Measurements from ENCODE around the gene USP22. TPM values are rescaled to one million over a fixed set of nuclear protein-coding genes. Genes with fewer than 3 reads are reported as not detected.

The USP22 gene
- total RNA-seq, 2 experiments from 2014 or later: 194 to 217 TPM

DNA sequence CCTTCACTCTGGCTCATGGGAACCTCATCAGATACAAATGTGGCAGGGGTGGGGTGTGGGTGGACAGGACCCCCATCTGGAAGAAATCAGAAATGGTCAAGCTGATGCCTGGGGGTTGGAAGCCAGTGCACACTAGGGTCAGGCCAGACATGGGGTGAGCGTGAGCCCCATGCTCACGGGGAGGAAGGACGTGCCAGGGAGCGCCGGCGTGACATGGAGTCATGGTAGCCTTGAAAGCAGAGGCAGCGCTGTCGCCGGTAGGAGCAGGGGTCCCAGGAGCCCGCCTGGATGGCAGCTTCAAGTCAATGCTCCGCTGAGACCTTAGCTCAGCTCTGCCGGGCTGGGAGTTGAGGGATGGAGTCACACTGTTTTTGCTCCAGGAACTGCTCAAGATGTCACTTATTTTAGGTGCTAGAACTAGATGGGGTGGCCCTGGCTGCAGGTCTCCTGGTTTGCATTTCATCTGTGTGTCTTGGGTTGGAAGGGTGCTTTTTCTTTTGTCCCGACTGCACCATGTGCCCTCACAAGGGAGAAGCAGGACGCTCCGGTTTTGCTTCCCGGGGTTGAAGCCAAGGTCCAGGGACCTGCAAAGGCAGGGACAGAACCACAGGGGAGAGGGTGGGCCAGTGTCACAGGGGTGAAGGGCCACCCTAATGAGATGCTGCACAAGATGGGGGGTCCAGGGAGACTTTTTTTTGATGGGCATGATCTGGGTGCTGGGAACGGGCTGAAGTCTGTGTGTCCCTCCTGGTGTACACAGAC, 51.4 kb downstream of the USP22 start:
- Histone ChIP-seq H3K27ac (ENCODE audit: low read depth in 1 of 2, low read length in 2 of 2) (no peak overlapping the region), H3K36me3 (ENCODE audit: insufficient read depth, low read length) (no peaks in the 10 kb centered on the region), H3K4me1 (ENCODE audit: insufficient read depth, low read length) (peaks cover 6% of the 10 kb centered on the region), H3K9me3 (ENCODE audit: control insufficient read depth in 1 of 2, insufficient read depth in 1 of 2, low read length in 2 of 2) (no peaks in the 10 kb centered on the region), H3K27me3 (ENCODE audit: control insufficient read depth in 1 of 2, insufficient read depth in 2 of 2, low read length in 2 of 2) (no peaks in the 10 kb centered on the region), H3K4me3 (ENCODE audit: low read length) (no peak overlapping the region)
- ATAC-seq (ENCODE audit: poor library complexity): no peak
- ChIA-PET POLR2A (no interaction called here), CTCF (no interaction called here)
- no peak for TF ChIP-seq CTCF (IDR thresholded peaks at IDR 0.05)
- peak in 1 of 14 experiments; percentile 20 for DNase-seq
- Mint-ChIP-seq H3K4me3 (no peak overlapping the region), H3K36me3 (ENCODE audit: low read depth) (no peaks in the 10 kb centered on the region), H3K4me1 (ENCODE audit: low read depth) (no peaks in the 10 kb centered on the region), H3K9me3 (no peaks in the 10 kb centered on the region), H3K27me3 (no peaks in the 10 kb centered on the region), H3K27ac (no peak overlapping the region)
- intact Hi-C loops (cut with DNase I, micrococcal nuclease): loop anchor here in 1 of 2 experiments (5.0 kb wide), 2 partner anchors 869 to 999 kb away; no protein-coding TSS in a partner anchor

GRCh38 chr17:20989991-20990855, 52.6 kb downstream of the USP22 start:
- Mint-ChIP-seq H3K36me3 (ENCODE audit: low read depth) (no peaks in the 10 kb centered on the region), H3K27ac (no peak overlapping the region)
- intact Hi-C loops (cut with DNase I, micrococcal nuclease): loop anchor here in 1 of 2 experiments (5.0 kb wide), 2 partner anchors 868 to 998 kb away; no protein-coding TSS in a partner anchor

GRCh38 chr17:20989481-20989880, 53.3 kb downstream of the USP22 start:
- intact Hi-C loops (cut with DNase I, micrococcal nuclease): no loop called here
- H3K27ac Mint-ChIP-seq: no peak overlapping the region
- no peaks in the 10 kb centered on the region for H3K36me3 Mint-ChIP-seq (ENCODE audit: low read depth)
- H3K27me3 Mint-ChIP-seq: no peaks in the 10 kb centered on the region
- no peaks in the 10 kb centered on the region for H3K4me1 Mint-ChIP-seq (ENCODE audit: low read depth)
- ChIA-PET POLR2A (no interaction called here), CTCF (no interaction called here)
- no peak for ATAC-seq (ENCODE audit: poor library complexity)
- Histone ChIP-seq H3K36me3 (ENCODE audit: insufficient read depth, low read length) (no peaks in the 10 kb centered on the region), H3K9me3 (ENCODE audit: control insufficient read depth in 1 of 2, insufficient read depth in 1 of 2, low read length in 2 of 2) (no peaks in the 10 kb centered on the region), H3K27me3 (ENCODE audit: control insufficient read depth in 1 of 2, insufficient read depth in 2 of 2, low read length in 2 of 2) (no peaks in the 10 kb centered on the region), H3K4me3 (ENCODE audit: low read length) (no peak overlapping the region), H3K4me1 (ENCODE audit: insufficient read depth, low read length) (peaks cover 6% of the 10 kb centered on the region), H3K27ac (ENCODE audit: low read depth in 1 of 2, low read length in 2 of 2) (no peak overlapping the region)
- TF ChIP-seq CTCF (IDR thresholded peaks at IDR 0.05): no peak
- no peaks in the 10 kb centered on the region for H3K9me3 Mint-ChIP-seq
- DNase-seq: no peak
- no peak overlapping the region for H3K4me3 Mint-ChIP-seq

More at GRCh38 chr17:20989991-20990855, 52.6 kb downstream of the USP22 start:
- ChIA-PET POLR2A (no interaction called here), CTCF (no interaction called here)
- ATAC-seq (ENCODE audit: poor library complexity) (no peak), DNase-seq (peak in 1 of 14 experiments; percentile 11)
- no peak overlapping the region for H3K27ac ChIP-seq (ENCODE audit: low read depth in 1 of 2, low read length in 2 of 2)
- Mint-ChIP-seq H3K27me3 (no peaks in the 10 kb centered on the region), H3K4me1 (ENCODE audit: low read depth) (no peaks in the 10 kb centered on the region), H3K9me3 (no peaks in the 10 kb centered on the region), H3K4me3 (no peak overlapping the region)
- no peaks in the 10 kb centered on the region for H3K27me3 ChIP-seq (ENCODE audit: control insufficient read depth in 1 of 2, insufficient read depth in 2 of 2, low read length in 2 of 2)
- no peak for TF ChIP-seq CTCF (IDR thresholded peaks at IDR 0.05)
- no peaks in the 10 kb centered on the region for H3K36me3 ChIP-seq (ENCODE audit: insufficient read depth, low read length)
- H3K4me1 ChIP-seq (ENCODE audit: insufficient read depth, low read length): peaks cover 6% of the 10 kb centered on the region
- no peaks in the 10 kb centered on the region for H3K9me3 ChIP-seq (ENCODE audit: control insufficient read depth in 1 of 2, insufficient read depth in 1 of 2, low read length in 2 of 2)
- no peak overlapping the region for H3K4me3 ChIP-seq (ENCODE audit: low read length)

Measured in CD4-positive, alpha-beta T cell (primary cell).